Lower leg skin (tissue), 4 donors: ENCODE measurements around the gene ABCD2. TPM values are rescaled to one million over a fixed set of nuclear protein-coding genes. Genes with fewer than 3 reads are reported as not detected.

ENCODE experiments used
- DNase-seq, 2 donors: peaks; one replicate each; pipeline ENCODE4 v3.0.0-alpha.2; 2019; ENCODE audit warnings: low spot score in 2 of 2
- H3K4me3 ChIP-seq: fragments of 200-600 bp; sonication (generic); 2 replicates; pipeline ENCODE4 v1.5.1; 2017; ENCODE audit warnings: mild to moderate bottlenecking, low read depth; ENCODE audit not compliant: poor library complexity, severe bottlenecking
- CTCF ChIP-seq, 3 donors: fragments of 450-650 bp; IDR thresholded peaks; one replicate each; pipeline ENCODE4 v1.5.1; 2016; ENCODE audit warnings: antibody characterized with exemption in 3 of 3, mild to moderate bottlenecking in 3 of 3, moderate library complexity in 2 of 3
- POLR2A ChIP-seq, 2 donors: fragments of 450-650 bp; IDR thresholded peaks; one replicate each; pipeline ENCODE4 v1.6.1; 2016 to 2017; ENCODE audit warnings: antibody characterized with exemption in 2 of 2, mild to moderate bottlenecking in 1 of 2, moderate library complexity in 1 of 2
- WGBS, 2 donors: methylation state at CpG; one replicate each; pipeline ENCODE4 v1.1.5; 2018; 5-methylcytosine and 5-hydroxymethylcytosine counted together
- intact Hi-C: fragments of 100-400 bp; cut with DNase I; formaldehyde crosslinking; loops from one replicate; pipeline ENCODE4 v1.15.0; 2023; ENCODE audit warnings: low total_unique reads
- total RNA-seq, 4 donors: library from RNA; depleted of rRNA; stranded (reverse); fragments of >200 nt; gene quantifications; one replicate each; pipeline ENCODE4 v1.1.0, GENCODE V29; 2016

Gene ABCD2
- total RNA-seq, 4 donors from 2014 or later: 0.05 to 0.23 (median 0.08) TPM

- no peak overlapping the region for H3K4me3 ChIP-seq
- intact Hi-C loops: no loop called here
- 76 to 92% methylated on average over 1 of the region's 1 CpG for WGBS, 2 donors
- TF ChIP-seq CTCF (IDR thresholded peaks at IDR 0.05): no peak
- DNase-seq: no peak
Measured at GRCh38 chr12:39617887-39618286, 1.7 kb downstream of the ABCD2 start.

- intact Hi-C loops: no loop called here
- 86 to 89% methylated on average over 4 of the region's 4 CpGs for WGBS, 2 donors
- no peak overlapping the region for H3K4me3 ChIP-seq
- TF ChIP-seq CTCF (IDR thresholded peaks at IDR 0.05) (no peak), POLR2A (IDR thresholded peaks at IDR 0.05) (no peak)
- no peak for DNase-seq
Measured at GRCh38 chr12:39616666-39617065, 2.9 kb downstream of the ABCD2 start.

GRCh38 chr12:39616251-39616650 lies 3.4 kb downstream of the ABCD2 start:
- intact Hi-C loops: no loop called here
- WGBS, 2 donors: 88 to 100% methylated on average over 1 of the region's 1 CpG
- DNase-seq: no peak
- TF ChIP-seq POLR2A (IDR thresholded peaks at IDR 0.05): no peak
- no peak for TF ChIP-seq CTCF (IDR thresholded peaks at IDR 0.05)
- no peak overlapping the region for H3K4me3 ChIP-seq

- WGBS, 2 donors: 93 to 97% methylated on average over 2 of the region's 2 CpGs
- H3K4me3 ChIP-seq: no peak overlapping the region
- intact Hi-C loops: no loop called here
- no peak for DNase-seq
- TF ChIP-seq CTCF (IDR thresholded peaks at IDR 0.05) (no peak), POLR2A (IDR thresholded peaks at IDR 0.05) (no peak)
Measured at GRCh38 chr12:39613525-39613924, 6.1 kb downstream of the ABCD2 start.

- whole genome bisulfite sequencing, 2 donors: 66 to 94% methylated on average over 2 of the region's 2 CpGs
- H3K4me3 ChIP-seq: no peak overlapping the region
- intact Hi-C loops: no loop called here
- DNase-seq: no peak
- TF ChIP-seq CTCF (IDR thresholded peaks at IDR 0.05) (no peak), POLR2A (IDR thresholded peaks at IDR 0.05) (no peak)
Measured at GRCh38 chr12:39612250-39612649, 7.4 kb downstream of the ABCD2 start.

GRCh38 chr12:39611818-39612217 lies 7.8 kb downstream of the ABCD2 start:
- 70 to 72% methylated on average over 2 of the region's 2 CpGs for WGBS, 2 donors
- TF ChIP-seq CTCF (IDR thresholded peaks at IDR 0.05) (no peak), POLR2A (IDR thresholded peaks at IDR 0.05) (no peak)
- intact Hi-C loops: no loop called here
- H3K4me3 ChIP-seq: no peak overlapping the region
- DNase-seq: no peak
